Upper lobe of left lung (tissue), 4 donors: ENCODE measurements around the gene PELI3.

ENCODE experiments used
- CTCF ChIP-seq, 6 experiments: fragments of 450-650 bp in 4 of 6; fragments of 200-600 bp in 2 of 6; sonication (generic) in 2 of 6; IDR thresholded peaks; one replicate each; pipeline ENCODE4 v1.5.1; 2016 to 2019; ENCODE audit warnings: antibody characterized with exemption in 6 of 6
- POLR2A ChIP-seq, 4 donors: fragments of 450-650 bp; IDR thresholded peaks; one replicate each; pipeline ENCODE4 v1.5.1; 2016 to 2017; ENCODE audit warnings: antibody characterized with exemption in 4 of 4, mild to moderate bottlenecking in 2 of 4
- POLR2AphosphoS5 ChIP-seq, 2 donors: sonication (generic); formaldehyde crosslinking; IDR thresholded peaks; one replicate each; pipeline ENCODE4 v1.5.1; 2017; ENCODE audit warnings: antibody characterized with exemption in 2 of 2

- TF ChIP-seq CTCF (IDR thresholded peaks at IDR 0.05) (no peak), POLR2A (IDR thresholded peaks at IDR 0.05) (no peak), POLR2AphosphoS5 (IDR thresholded peaks at IDR 0.05) (no peak)
Observed at GRCh38 chr11:66462911-66463310, 3.8 kb upstream of the PELI3 start.
